K562 (cell line): Measurements from ENCODE around the gene GPS2. TPM values are rescaled to one million over a fixed set of nuclear protein-coding genes. Genes with fewer than 3 reads are reported as not detected.
A peak's percentile ranks its signal among the peaks of the same experiment; 100 is the strongest.

Source experiments
- ATAC-seq: fragments of 200-7000 bp; cut with Tn5 transposase; 3 replicates; pipeline ENCODE4 v1.9.1; 2020; ENCODE audit warnings: moderate library complexity
- BruUV-seq: library from RNA; stranded (reverse); fragments of 400-500 nt; replicated peaks from 2 replicates; lab custom pipeline; 2021; lab: Mats Ljungman, UMichigan
- CTCF ChIA-PET: fragments of 300-600 bp; formaldehyde crosslinking; extraction: SDS; loops from one replicate; lab custom pipeline; 2021; ENCODE audit warnings: low intra/inter-chr PET ratio; lab: Yijun Ruan, JAX
- POLR2A ChIA-PET: fragments of 300-600, 350-650 bp; sonication (Branson Sonifier 250); formaldehyde crosslinking; extraction: SDS; loops from one replicate; lab custom pipeline; 2021; ENCODE audit warnings: antibody characterized with exemption, inconsistent platforms; lab: Yijun Ruan, JAX
- DNase-seq, 4 experiments: peaks; one replicate each; pipeline versions ENCODE4 v3.0.0 to v3.0.0-alpha.2; 2011 to 2018; ENCODE audit warnings: low spot score in 3 of 4, mixed read lengths in 3 of 4; ENCODE audit errors: extremely low read depth in 1 of 4
- FAIRE-seq: peaks from 2 replicates; lab custom pipeline; 2011; peaks lifted over from hg19 to GRCh38; lab: Jason Lieb, UNC
- H2AFZ ChIP-seq: 2 replicates; pipeline ENCODE4 v1.6.0; 2011; ENCODE audit warnings: low read depth, low read length, control low read depth, inconsistent platforms
- H3K27ac ChIP-seq: fragments of 200-600 bp; 3 replicates; pipeline ENCODE4 v1.8.0; 2011; ENCODE audit warnings: low read depth, mild to moderate bottlenecking, control low read depth, inconsistent platforms, low read length, moderate library complexity, mixed read lengths; ENCODE audit errors: extremely low read depth
- H3K27me3 ChIP-seq, 2 experiments: fragments of 300-600 bp in 1 of 2; 2 replicates in 1 of 2; 3 replicates in 1 of 2; pipeline versions ENCODE4 v1.6.0 to v1.8.0; 2011; ENCODE audit warnings: inconsistent platforms in 2 of 2, low read length in 2 of 2, mild to moderate bottlenecking in 1 of 2, mixed read lengths in 1 of 2, moderate library complexity in 1 of 2; ENCODE audit not compliant: control insufficient read depth in 2 of 2, insufficient read depth in 2 of 2
- H3K36me3 ChIP-seq: fragments of 300-600 bp; 3 replicates; pipeline ENCODE4 v1.8.0; 2011; ENCODE audit warnings: mild to moderate bottlenecking, low read length, inconsistent platforms; ENCODE audit not compliant: control insufficient read depth, insufficient read depth
- H3K4me1 ChIP-seq, 2 experiments: fragments of 200-600 bp in 1 of 2; replicated peaks in 1 of 2; 2 replicates in 1 of 2; 3 replicates in 1 of 2; pipeline versions ENCODE4 v1.5.1 to v1.8.0; 2011; ENCODE audit warnings: inconsistent platforms in 2 of 2, low read length in 2 of 2, mild to moderate bottlenecking in 1 of 2, mixed read lengths in 1 of 2, moderate library complexity in 1 of 2; ENCODE audit not compliant: control insufficient read depth in 2 of 2, insufficient read depth in 2 of 2
- H3K4me2 ChIP-seq: 2 replicates; pipeline ENCODE4 v1.6.1; 2011; ENCODE audit warnings: low read length, control low read depth, inconsistent platforms, mixed read lengths; ENCODE audit not compliant: insufficient read depth
- H3K4me3 ChIP-seq: fragments of 200-600 bp; sonication (generic), shearing (Covaris generic); 2 replicates; pipeline ENCODE4 v1.5.1; 2016; ENCODE audit warnings: control low read depth, inconsistent platforms
- H3K79me2 ChIP-seq: fragments of 200-600 bp; 3 replicates; pipeline ENCODE4 v1.8.0; 2011; ENCODE audit warnings: low read length, inconsistent platforms; ENCODE audit not compliant: control insufficient read depth, insufficient read depth
- H3K9ac ChIP-seq, 2 experiments: 2 replicates each; pipeline versions ENCODE4 v1.6.0 to v1.6.1; 2011; ENCODE audit warnings: low read depth in 2 of 2, low read length in 2 of 2, control low read depth in 1 of 2, inconsistent platforms in 1 of 2, mild to moderate bottlenecking in 1 of 2, mixed read lengths in 1 of 2; ENCODE audit not compliant: insufficient read depth in 1 of 2
- H3K9me1 ChIP-seq: one replicate; pipeline ENCODE4 v1.6.0; 2011; ENCODE audit warnings: inconsistent platforms, mild to moderate bottlenecking, low read length, moderate library complexity; ENCODE audit not compliant: control insufficient read depth, insufficient read depth
- H3K9me3 ChIP-seq: replicated peaks from 2 replicates; pipeline ENCODE4 v1.5.1; 2011; ENCODE audit warnings: low read depth, low read length, inconsistent platforms; ENCODE audit not compliant: control insufficient read depth, insufficient read depth
- H4K20me1 ChIP-seq: replicated peaks from 2 replicates; pipeline ENCODE4 v1.6.1; 2011; ENCODE audit warnings: low read length, inconsistent platforms, mixed read lengths; ENCODE audit not compliant: control insufficient read depth, insufficient read depth
- C11orf30 ChIP-seq: fragments of 450-650 bp; IDR thresholded peaks from 2 replicates; pipeline ENCODE4 v1.6.1; 2016; ENCODE audit warnings: low read depth, mild to moderate bottlenecking
- DEAF1 ChIP-seq: fragments of 450-650 bp; formaldehyde crosslinking; IDR thresholded peaks from 2 replicates; pipeline ENCODE4 v1.4.0; 2020; ENCODE audit warnings: mild to moderate bottlenecking, moderate library complexity
- ETS1 ChIP-seq: conservative IDR thresholded peaks from 2 replicates; pipeline ENCODE4 v1.6.1; 2011; ENCODE audit warnings: low read depth, mild to moderate bottlenecking, low read length; ENCODE audit not compliant: control insufficient read depth
- FOXM1 ChIP-seq, 2 experiments: fragments of 450-650 bp in 1 of 2; sonication (generic) in 1 of 2; formaldehyde crosslinking in 1 of 2; IDR thresholded peaks; 2 replicates each; pipeline versions ENCODE4 v1.6.1 to v1.9.0; 2017 to 2022; ENCODE audit warnings: low read depth in 2 of 2, mild to moderate bottlenecking in 2 of 2, missing genetic modification reagents in 1 of 2, moderate library complexity in 1 of 2
- NR4A1 ChIP-seq, 2 experiments: fragments of 250-450 bp in 1 of 2; fragments of 450-650 bp in 1 of 2; sonication (Bioruptor Pico) in 1 of 2; IDR thresholded peaks; 2 replicates each; pipeline versions ENCODE4 v1.4.0 to v1.6.1; 2016 to 2020; ENCODE audit warnings: mild to moderate bottlenecking in 2 of 2, missing compliant biosample characterization in 1 of 2, missing genetic modification characterization in 1 of 2, moderate library complexity in 1 of 2
- RAD21 ChIP-seq, 2 experiments: fragments of 250-450 bp in 1 of 2; fragments of 450-650 bp in 1 of 2; sonication (Bioruptor Pico) in 1 of 2; formaldehyde crosslinking in 1 of 2; IDR thresholded peaks in 1 of 2; conservative IDR thresholded peaks in 1 of 2; 2 replicates each; pipeline versions ENCODE4 v1.4.0 to v1.8.0; 2020 to 2022; ENCODE audit warnings: mild to moderate bottlenecking in 2 of 2, moderate library complexity in 1 of 2
- RBM17 ChIP-seq: fragments of 200-400 bp; formaldehyde crosslinking; IDR thresholded peaks from 2 replicates; pipeline ENCODE4 v1.6.1; 2017; ENCODE audit warnings: low read depth, mild to moderate bottlenecking, low read length, borderline replicate concordance
- SUPT5H ChIP-seq: fragments of 450-650 bp; IDR thresholded peaks from 2 replicates; pipeline ENCODE4 v1.6.1; 2016
- TEAD1 ChIP-seq, 2 experiments: fragments of 450-650 bp in 1 of 2; sonication (generic) in 1 of 2; formaldehyde crosslinking; IDR thresholded peaks; 2 replicates each; pipeline versions ENCODE4 v1.4.0 to v1.8.0; 2020 to 2022; ENCODE audit warnings: mild to moderate bottlenecking in 2 of 2, missing genetic modification reagents in 1 of 2
- TEAD4 ChIP-seq, 2 experiments: sonication (generic) in 1 of 2; formaldehyde crosslinking in 1 of 2; IDR thresholded peaks; 2 replicates each; pipeline versions ENCODE4 v1.6.1 to v1.8.0; 2012 to 2022; ENCODE audit warnings: borderline replicate concordance in 1 of 2, inconsistent platforms in 1 of 2, low read length in 1 of 2, mild to moderate bottlenecking in 1 of 2, missing genetic modification reagents in 1 of 2
- TRIM28 ChIP-seq: fragments of 450-650 bp; IDR thresholded peaks from 2 replicates; pipeline ENCODE4 v1.6.1; 2017
- ZC3H4 ChIP-seq: sonication (generic); formaldehyde crosslinking; IDR thresholded peaks from 2 replicates; pipeline ENCODE4 v1.9.0; 2021; ENCODE audit warnings: missing genetic modification reagents, borderline replicate concordance
- ZNF212 ChIP-seq: fragments of 450-650 bp; formaldehyde crosslinking; IDR thresholded peaks from 2 replicates; pipeline ENCODE4 v1.4.0; 2020; ENCODE audit warnings: mild to moderate bottlenecking
- ZNF584 ChIP-seq: fragments of 200-800 bp; sonication (Bioruptor generic); IDR thresholded peaks from 2 replicates; pipeline ENCODE4 v1.6.1; 2016; ENCODE audit warnings: low read depth, mild to moderate bottlenecking, missing genetic modification characterization, missing compliant biosample characterization
- ZSCAN32 ChIP-seq: fragments of 450-650 bp; formaldehyde crosslinking; IDR thresholded peaks from 2 replicates; pipeline ENCODE4 v1.4.0; 2020; ENCODE audit warnings: mild to moderate bottlenecking, moderate library complexity
- WGBS: fragments of 100-300 bp; shearing (Covaris generic); methylation state at CpG from one replicate; pipeline ENCODE4 v1.1.6; 2016; ENCODE audit warnings: low coverage, mixed read lengths; ENCODE audit not compliant: insufficient coverage; ENCODE audit errors: missing lambda C conversion rate; 5-methylcytosine and 5-hydroxymethylcytosine counted together
- in situ Hi-C: fragments of 300-500 bp; cut with MboI; formaldehyde crosslinking; loops from 4 replicates; pipeline ENCODE4 v1.15.0; 2018; ENCODE audit warnings: inconsistent platforms, mixed read lengths
- intact Hi-C: fragments of 100-400 bp; cut with micrococcal nuclease; formaldehyde crosslinking; loops from 2 replicates; pipeline ENCODE4 v1.14.2; 2022
- polyA plus RNA-seq, 8 experiments: library from polyadenylated mRNA; depleted of rRNA in 4 of 8; stranded (reverse) in 5 of 8; unstranded in 3 of 8; fragments of >200 nt; fragmentation: Nextera tagmentation in 2 of 8; fragmentation: Illumina TruSeq in 1 of 8; extraction: Ambion mirVana in 2 of 8; extraction: Trizol in 1 of 8; gene quantifications; 2 replicates each; pipeline versions ENCODE4 v1.2.1 to v1.2.3, GENCODE V29; 2011 to 2014; ENCODE audit warnings: inconsistent platforms in 1 of 8, missing spikeins in 1 of 8
- total RNA-seq, 7 experiments: library from RNA; depleted of rRNA in 6 of 7; stranded (reverse); fragments of >200 nt in 6 of 7; fragmentation: Illumina TruSeq in 2 of 7; extraction: Trizol in 2 of 7; gene quantifications; 2 replicates each; pipeline versions ENCODE4 v1.2.1 to v1.2.3, GENCODE V29; 2011 to 2021; ENCODE audit warnings: low replicate concordance in 1 of 7

GPS2 gene
- total and polyA plus RNA-seq, 9 of the 15 experiments (the other 6 are each of a cell fraction or from before 2014, with no cell fraction given) = 18.3 to 75.7 (median 37.0) TPM

- H3K36me3 ChIP-seq = no peaks in the 10 kb centered on the region
- peak overlapping the region; percentile 17 to 79; a peak in 2 of 4 replicates for H3K9ac ChIP-seq
- peaks cover 3 to 59% of the 10 kb centered on the region in 2 experiments; a peak in 3 of 5 replicates for H3K4me1 ChIP-seq
- H3K79me2 ChIP-seq = peaks cover 8% of the 10 kb centered on the region
- ATAC-seq (no peak), DNase-seq (no peak), FAIRE-seq (no peak)
- H3K9me3 ChIP-seq = no peaks in the 10 kb centered on the region
- H3K9me1 ChIP-seq = no peaks in the 10 kb centered on the region
- no TSS peak for BruUV-seq
- H4K20me1 ChIP-seq = no peaks in the 10 kb centered on the region
- in situ Hi-C loops = loop anchor here (10.0 kb wide), 1 partner anchor 202 kb away; the partner anchor contains the start of gene TNFSF13
- peak overlapping the region; percentile 72; the same call in 1 of the 2 replicates for H3K4me3 ChIP-seq
- peak overlapping the region; percentile 80; the same call in 1 of the 2 replicates for H3K4me2 ChIP-seq
- intact Hi-C loops = loop anchor here (5.0 kb wide), 1 partner anchor 129 kb away; the partner anchor contains the start of genes POLR2A and SLC35G6
- H3K27me3 ChIP-seq = no peaks in the 10 kb centered on the region
- ChIA-PET POLR2A (interaction anchor here (0.6 to 1.6 kb wide), 8 partner anchors 13 to 221 kb away, joined by 3 to 6 read pairs (median 4); partner anchors contain the start of genes ACAP1 and ZBTB4), CTCF (interaction anchor here (0.7 kb wide), 1 partner anchor 126 kb away, joined by 4 read pairs; the partner anchor contains the start of gene ZBTB4)
- H2AFZ ChIP-seq = no peak overlapping the region
- 92% methylated on average over 16 of the region's 37 CpGs for WGBS
- H3K27ac ChIP-seq = no peak overlapping the region
- TF ChIP-seq FOXM1 (IDR thresholded peaks at IDR 0.05; ENCODE audit: low read depth) = no peak
- TF ChIP-seq FOXM1 (CRISPR knock-in tag; IDR thresholded peaks at IDR 0.05; ENCODE audit: low read depth) = no peak
- no peak for TF ChIP-seq RBM17
- TF ChIP-seq ZSCAN32 = no peak
- no peak for TF ChIP-seq ZC3H4 (CRISPR knock-in tag)
- no peak for TF ChIP-seq TEAD1 (CRISPR knock-in tag; IDR thresholded peaks at IDR 0.05)
- TF ChIP-seq SUPT5H = no peak
- TF ChIP-seq ETS1 = no peak
- no peak for TF ChIP-seq RAD21 (CRISPR knock-in tag; conservative IDR thresholded peaks at IDR 0.05 in 1 of 2, IDR thresholded peaks at IDR 0.05 in 1 of 2)
- no peak for TF ChIP-seq TEAD4 (IDR thresholded peaks at IDR 0.05; ENCODE audit: low read length)
- TF ChIP-seq TEAD4 (CRISPR knock-in tag; IDR thresholded peaks at IDR 0.05; ENCODE audit: borderline replicate concordance) = no peak
- no peak for TF ChIP-seq TRIM28
- TF ChIP-seq C11orf30 = no peak
- TF ChIP-seq NR4A1 (CRISPR knock-in tag; IDR thresholded peaks at IDR 0.05) = no peak
- TF ChIP-seq NR4A1 (tag; IDR thresholded peaks at IDR 0.05) = no peak
- TF ChIP-seq DEAF1 (CRISPR knock-in tag) = no peak
- TF ChIP-seq ZNF212 = no peak
- no peak for TF ChIP-seq ZNF584 (CRISPR knock-in tag)
Observed at GRCh38 chr17:7352910-7353635, 37.9 kb upstream of the GPS2 start.
